Activated T-cell treated with anti-CD3 and anti-CD28 coated beads, Interleukin-2, amount 50 U/mL, for 4 hours (primary cell): ENCODE data around the gene GLYATL1B. TPM values are rescaled to one million over a fixed set of nuclear protein-coding genes. Genes with fewer than 3 reads are reported as not detected.
"Not testable (repeated sequence)": the region's sequence is repeated elsewhere in the genome, so short reads cannot be mapped to it uniquely, and the experiment has no call there.

Experiments
- ATAC-seq, 2 donors: fragments of 200-7000 bp; cut with Tn5 transposase; one replicate each; pipeline ENCODE4 v1.10.0; 2021
- DNase-seq: peaks from one replicate; pipeline ENCODE4 v3.0.0-alpha.2; 2020
- H3K27me3 Mint-ChIP-seq: one replicate; pipeline ENCODE4 v1.8.0; 2021; ENCODE audit warnings: low read depth, mixed read lengths
- H3K36me3 Mint-ChIP-seq: one replicate; pipeline ENCODE4 v1.8.0; 2022; ENCODE audit warnings: mixed read lengths; ENCODE audit not compliant: insufficient read depth
- H3K4me1 Mint-ChIP-seq: one replicate; pipeline ENCODE4 v1.8.0; 2021; ENCODE audit warnings: low read depth, mixed read lengths
- H3K4me3 Mint-ChIP-seq: one replicate; pipeline ENCODE4 v1.8.0; 2021; ENCODE audit warnings: mild to moderate bottlenecking, moderate library complexity, mixed read lengths
- H3K9me3 Mint-ChIP-seq: one replicate; pipeline ENCODE4 v1.8.0; 2021; ENCODE audit warnings: mixed read lengths
- total RNA-seq, 3 donors: library from RNA; stranded (reverse); gene quantifications; one replicate each; pipeline ENCODE4 v1.2.1, GENCODE V29; 2021

The GLYATL1B gene
- total RNA-seq, 3 donors from 2014 or later, result not detected

GRCh38 chr11:59078435-59078834 is 7.7 kb upstream of the GLYATL1B start:
- ATAC-seq (no peak), DNase-seq (no peak)
- peaks cover 8% of the 10 kb centered on the region for H3K9me3 Mint-ChIP-seq
- H3K27me3 Mint-ChIP-seq, result peaks cover 19% of the 10 kb centered on the region
- peaks cover 4% of the 10 kb centered on the region for H3K36me3 Mint-ChIP-seq
- peaks cover 6% of the 10 kb centered on the region for H3K4me1 Mint-ChIP-seq
- no peak overlapping the region for H3K4me3 Mint-ChIP-seq

- peaks cover 4% of the 10 kb centered on the region for H3K36me3 Mint-ChIP-seq
- DNase-seq (no peak), ATAC-seq (no peak)
- H3K4me1 Mint-ChIP-seq, result peaks cover 6% of the 10 kb centered on the region
- peaks cover 17% of the 10 kb centered on the region for H3K27me3 Mint-ChIP-seq
- H3K9me3 Mint-ChIP-seq, result peaks cover 8% of the 10 kb centered on the region
- no peak overlapping the region for H3K4me3 Mint-ChIP-seq
These were observed 7.0 kb upstream of the GLYATL1B start for GRCh38 chr11:59079086-59079485.

GRCh38 chr11:59080421-59080820 is 5.7 kb upstream of the GLYATL1B start:
- not testable (repeated sequence) for H3K4me1 Mint-ChIP-seq, DNase-seq, H3K36me3 Mint-ChIP-seq, H3K4me3 Mint-ChIP-seq, ATAC-seq, H3K9me3 Mint-ChIP-seq
- H3K27me3 Mint-ChIP-seq, result peaks cover 12% of the 10 kb centered on the region

GRCh38 chr11:59081430-59082020 is 4.6 kb upstream of the GLYATL1B start:
- not testable (repeated sequence) for DNase-seq, H3K4me1 Mint-ChIP-seq, ATAC-seq, H3K36me3 Mint-ChIP-seq, H3K9me3 Mint-ChIP-seq, H3K4me3 Mint-ChIP-seq
- H3K27me3 Mint-ChIP-seq, result peaks cover 11% of the 10 kb centered on the region

GRCh38 chr11:59088162-59088561 is 2.1 kb downstream of the GLYATL1B start:
- Mint-ChIP-seq H3K9me3 (no peaks in the 10 kb centered on the region), H3K27me3 (peaks cover 20% of the 10 kb centered on the region), H3K4me3 (no peak overlapping the region), H3K36me3 (no peaks in the 10 kb centered on the region), H3K4me1 (no peaks in the 10 kb centered on the region)
- ATAC-seq, result no peak
- no peak for DNase-seq

- not testable (repeated sequence) for H3K4me1 Mint-ChIP-seq, DNase-seq, H3K4me3 Mint-ChIP-seq, H3K9me3 Mint-ChIP-seq, ATAC-seq, H3K36me3 Mint-ChIP-seq
- peaks cover 19% of the 10 kb centered on the region for H3K27me3 Mint-ChIP-seq
These were observed 7.5 kb downstream of the GLYATL1B start for GRCh38 chr11:59093576-59093975.

GRCh38 chr11:59095225-59095624 is 9.1 kb downstream of the GLYATL1B start:
- not testable (repeated sequence) for H3K36me3 Mint-ChIP-seq, ATAC-seq, H3K4me3 Mint-ChIP-seq, DNase-seq, H3K9me3 Mint-ChIP-seq, H3K4me1 Mint-ChIP-seq
- peaks cover 23% of the 10 kb centered on the region for H3K27me3 Mint-ChIP-seq

- ATAC-seq, DNase-seq, H3K9me3 Mint-ChIP-seq, H3K4me1 Mint-ChIP-seq, H3K36me3 Mint-ChIP-seq, H3K4me3 Mint-ChIP-seq: not testable (repeated sequence)
- peaks cover 30% of the 10 kb centered on the region for H3K27me3 Mint-ChIP-seq
These were observed 10.0 kb downstream of the GLYATL1B start for GRCh38 chr11:59095972-59096575.

- no peaks in the 10 kb centered on the region for H3K9me3 Mint-ChIP-seq
- peak; percentile 61 to 72 for ATAC-seq
- H3K4me1 Mint-ChIP-seq, result peaks cover 17% of the 10 kb centered on the region
- peak; percentile 62 for DNase-seq
- peaks cover 37% of the 10 kb centered on the region for H3K27me3 Mint-ChIP-seq
- H3K4me3 Mint-ChIP-seq, result no peak overlapping the region
- no peaks in the 10 kb centered on the region for H3K36me3 Mint-ChIP-seq
These were observed 11.1 kb downstream of the GLYATL1B start for GRCh38 chr11:59097113-59097708.

- H3K36me3 Mint-ChIP-seq, DNase-seq, ATAC-seq, H3K9me3 Mint-ChIP-seq, H3K4me3 Mint-ChIP-seq: not testable (repeated sequence)
- peaks cover 20% of the 10 kb centered on the region for H3K4me1 Mint-ChIP-seq
- H3K27me3 Mint-ChIP-seq, result peaks cover 37% of the 10 kb centered on the region
These were observed 11.8 kb downstream of the GLYATL1B start for GRCh38 chr11:59097938-59098337.

GRCh38 chr11:59102259-59102765 is 16.2 kb downstream of the GLYATL1B start:
- Mint-ChIP-seq H3K36me3 (no peaks in the 10 kb centered on the region), H3K9me3 (no peaks in the 10 kb centered on the region), H3K4me3 (peak overlapping the region; percentile 73), H3K27me3 (peaks cover 47% of the 10 kb centered on the region), H3K4me1 (peaks cover 38% of the 10 kb centered on the region)
- DNase-seq (peak; percentile 36), ATAC-seq (peak; percentile 61 to 64)

GRCh38 chr11:59106363-59107336 is 20.5 kb downstream of the GLYATL1B start, which contains the start of gene FAM111B:
Gene FAM111B (plus strand): TSS chr11:59107237. CDS start chr11:59109626, 2,389 bp downstream.
- Mint-ChIP-seq H3K36me3 (no peaks in the 10 kb centered on the region), H3K4me3 (peak within 1 kb of the TSS; percentile 81), H3K27me3 (peaks cover 22% of the 10 kb centered on the region), H3K9me3 (no peaks in the 10 kb centered on the region), H3K4me1 (peaks cover 41% of the 10 kb centered on the region)
- ATAC-seq (peak; percentile 88 to 89), DNase-seq (peak; percentile 25)

GRCh38 chr11:59107721-59108120 is 21.6 kb downstream of the GLYATL1B start:
- H3K4me1 Mint-ChIP-seq, result peaks cover 35% of the 10 kb centered on the region

GRCh38 chr11:59112494-59112893 is 26.4 kb downstream of the GLYATL1B start:
- Mint-ChIP-seq H3K27me3 (no peaks in the 10 kb centered on the region), H3K36me3 (peaks cover 1% of the 10 kb centered on the region), H3K4me3 (no peak overlapping the region), H3K9me3 (peaks cover 5% of the 10 kb centered on the region), H3K4me1 (peaks cover 14% of the 10 kb centered on the region)
- ATAC-seq (no peak), DNase-seq (no peak)

More at GRCh38 chr11:59107721-59108120, 21.6 kb downstream of the GLYATL1B start:
- Mint-ChIP-seq H3K4me3 (peak overlapping the region; percentile 81), H3K27me3 (peaks cover 17% of the 10 kb centered on the region)
- DNase-seq, H3K9me3 Mint-ChIP-seq, ATAC-seq, H3K36me3 Mint-ChIP-seq: not testable (repeated sequence)
